Hypothalamus (tissue), 51 donors: ENCODE data around the gene RPUSD3.
A peak's percentile ranks its signal among the peaks of the same experiment; 100 is the strongest.
"Not testable (repeated sequence)": the region's sequence is repeated elsewhere in the genome, so short reads cannot be mapped to it uniquely, and the experiment has no call there.

ENCODE experiments used
- DNase-seq, 51 donors: peaks; one replicate each; lab custom pipeline; 2025; lab: John Stamatoyannopoulos, UW

RPUSD3 gene, protein sequence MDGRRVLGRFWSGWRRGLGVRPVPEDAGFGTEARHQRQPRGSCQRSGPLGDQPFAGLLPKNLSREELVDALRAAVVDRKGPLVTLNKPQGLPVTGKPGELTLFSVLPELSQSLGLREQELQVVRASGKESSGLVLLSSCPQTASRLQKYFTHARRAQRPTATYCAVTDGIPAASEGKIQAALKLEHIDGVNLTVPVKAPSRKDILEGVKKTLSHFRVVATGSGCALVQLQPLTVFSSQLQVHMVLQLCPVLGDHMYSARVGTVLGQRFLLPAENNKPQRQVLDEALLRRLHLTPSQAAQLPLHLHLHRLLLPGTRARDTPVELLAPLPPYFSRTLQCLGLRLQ

DNA sequence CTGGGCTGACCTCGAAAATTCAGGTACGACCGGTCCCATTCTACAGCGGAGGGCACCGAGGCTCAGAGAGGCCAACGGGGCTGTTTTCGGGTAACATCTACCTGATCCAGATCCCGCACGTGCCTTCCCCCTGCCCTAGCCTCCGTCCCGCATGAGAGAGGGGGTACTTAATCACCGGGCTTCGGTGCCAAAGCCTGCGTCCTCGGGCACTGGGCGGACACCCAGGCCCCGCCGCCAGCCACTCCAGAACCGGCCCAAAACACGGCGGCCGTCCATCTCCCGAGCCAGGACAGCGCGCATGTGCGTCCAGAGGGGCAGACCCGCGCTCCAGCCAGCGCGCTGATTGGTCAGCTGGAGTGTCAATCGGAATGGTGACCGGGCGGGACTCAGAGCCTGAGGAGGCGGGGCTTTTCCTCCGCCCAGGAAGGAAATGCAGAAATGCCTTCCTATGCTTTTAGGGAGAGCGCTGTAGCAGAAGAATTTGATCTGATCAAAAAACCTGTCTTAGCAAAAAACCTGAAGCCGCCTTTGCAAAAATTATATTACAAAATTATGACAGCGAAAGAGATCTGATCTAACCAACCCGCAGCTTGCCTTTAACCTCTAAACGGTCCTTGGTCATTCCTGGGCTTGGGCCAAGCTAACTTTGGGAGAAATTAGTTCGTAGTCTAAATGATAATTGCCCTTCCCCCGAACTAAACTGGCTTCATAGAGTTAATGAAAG, at the start of gene RPUSD3:
RPUSD3 (minus strand) TSS at position 294 of the 724 bp plus-strand sequence; CDS start at position 276, 18 bp downstream.
- peak; percentile 67 to 99 (median 96) for DNase-seq

DNA sequence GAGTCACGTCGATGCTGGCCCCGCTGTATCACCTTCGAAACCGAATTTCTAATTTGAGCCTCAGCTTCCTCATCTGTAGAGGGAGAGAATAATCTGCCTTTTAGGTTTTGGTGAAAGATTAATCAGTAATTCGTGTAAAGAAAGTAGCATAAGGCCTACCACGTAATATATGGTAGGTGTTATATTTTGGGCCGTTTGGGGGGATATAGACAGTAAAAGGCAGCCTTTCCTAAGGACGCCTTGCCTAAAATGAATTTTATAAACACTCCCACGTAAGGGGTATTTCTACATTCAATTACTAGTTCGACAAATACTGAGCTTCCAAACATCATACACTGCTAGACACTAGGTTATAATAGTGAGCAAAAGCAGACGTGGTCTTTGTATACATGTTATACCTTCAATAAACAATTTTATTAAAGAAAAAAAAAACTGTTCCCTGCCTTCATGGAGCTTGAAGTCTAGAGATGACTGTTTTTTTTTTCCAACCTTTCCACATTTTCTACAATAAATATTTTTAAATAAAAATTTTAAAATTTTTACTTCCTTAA, 47.3 kb upstream of the RPUSD3 start:
- no peak for DNase-seq

DNA sequence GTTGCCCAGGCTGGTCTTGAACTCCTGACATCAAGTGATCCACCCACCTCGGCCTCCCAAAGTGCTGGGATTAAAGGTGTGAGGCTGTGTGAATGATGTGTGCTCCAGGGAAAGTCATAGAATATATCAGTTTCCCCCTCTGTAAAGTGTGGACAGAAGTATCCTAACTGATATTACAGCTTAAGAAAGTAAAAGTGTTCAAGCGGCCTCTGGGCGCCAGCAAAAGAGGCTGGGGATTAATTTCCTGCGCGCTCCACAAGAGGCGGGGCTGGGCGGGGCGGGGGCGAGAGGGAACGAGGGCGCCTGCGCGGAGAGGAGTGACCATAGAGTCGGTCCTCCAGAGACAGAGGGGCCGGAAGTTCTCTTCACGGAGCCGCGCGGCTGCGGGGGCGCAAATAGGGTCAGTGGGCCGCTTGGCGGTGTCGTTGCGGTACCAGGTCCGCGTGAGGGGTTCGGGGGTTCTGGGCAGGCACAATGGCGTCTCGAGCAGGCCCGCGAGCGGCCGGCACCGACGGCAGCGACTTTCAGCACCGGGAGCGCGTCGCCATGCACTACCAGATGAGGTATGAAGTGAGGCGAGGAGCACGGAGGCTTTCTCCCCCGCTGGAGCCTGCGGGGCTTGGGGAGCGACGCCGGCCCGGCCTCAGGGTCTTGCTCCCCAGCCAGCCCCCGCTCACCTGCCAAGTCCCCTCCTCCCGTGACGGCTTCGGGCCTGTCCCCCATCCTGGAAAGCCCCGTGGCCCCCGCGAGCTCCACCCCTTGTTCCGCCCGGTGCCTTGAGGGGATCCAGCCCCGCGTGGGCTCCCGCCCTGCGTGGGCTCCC, 46.7 kb upstream of the RPUSD3 start, which contains the start of gene JAGN1:
JAGN1 (plus strand) TSS at position 362 of the 823 bp plus-strand sequence; CDS start at position 475, 113 bp downstream.
- DNase-seq: peak; percentile 49 to 93 (median 85)

DNA sequence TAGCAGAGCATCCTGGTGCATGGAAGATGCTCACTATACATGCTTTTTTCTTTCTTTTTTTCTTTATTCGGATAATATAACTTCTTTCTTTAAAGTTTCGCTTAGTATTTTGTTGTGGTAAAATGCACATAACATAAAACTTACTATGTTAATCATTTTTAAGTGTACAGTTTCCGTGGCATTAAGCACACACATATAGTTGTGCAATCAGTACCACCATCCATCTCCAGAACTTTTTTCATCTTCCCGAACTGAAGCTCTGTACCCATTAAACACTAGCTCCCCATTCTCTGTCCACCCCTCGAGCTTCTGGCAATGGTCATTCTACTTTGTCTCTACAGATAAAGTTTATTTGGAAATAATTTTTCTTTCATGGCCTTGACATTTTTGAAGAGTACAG, 45.6 kb upstream of the RPUSD3 start:
- no peak for DNase-seq

DNA sequence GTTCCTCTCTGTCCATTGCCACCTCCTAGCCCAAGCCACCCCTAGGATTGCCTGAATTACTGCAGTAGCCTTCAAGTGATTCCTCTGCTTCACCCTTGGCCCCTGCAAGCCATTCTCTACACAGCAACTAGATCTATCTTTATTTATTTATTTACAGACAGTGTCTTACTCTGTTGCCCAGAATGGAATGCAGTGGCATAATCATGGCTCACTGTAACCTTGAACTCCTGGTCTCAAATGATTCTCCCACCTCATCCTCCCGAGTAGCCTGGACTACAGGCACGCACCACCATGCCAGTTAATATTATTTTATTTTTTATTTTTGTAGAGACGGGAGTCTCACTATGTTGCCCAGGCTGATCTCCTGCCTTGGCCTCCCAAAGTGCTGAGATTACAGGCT, 44.7 kb upstream of the RPUSD3 start:
- DNase-seq: no peak

DNA sequence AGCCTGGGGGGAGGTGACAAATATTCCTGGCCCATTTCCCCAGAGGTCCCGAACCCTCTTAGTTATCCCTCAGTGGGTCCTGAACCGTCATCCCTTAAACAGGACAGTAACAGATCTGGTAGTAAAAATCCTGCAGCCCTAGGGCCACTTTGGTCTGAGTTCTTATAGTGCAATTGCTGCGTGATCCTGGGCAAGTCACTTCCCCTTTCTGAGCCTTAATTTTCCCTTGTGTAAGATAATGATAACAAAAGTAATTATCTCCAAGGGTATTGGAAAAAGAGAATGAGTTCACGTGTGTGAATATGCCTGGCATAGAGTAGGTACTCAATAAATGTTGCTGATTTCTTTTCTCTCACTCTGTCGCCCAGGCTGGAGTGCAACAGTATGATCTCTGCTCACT, 43.7 kb upstream of the RPUSD3 start:
- no peak for DNase-seq

DNA sequence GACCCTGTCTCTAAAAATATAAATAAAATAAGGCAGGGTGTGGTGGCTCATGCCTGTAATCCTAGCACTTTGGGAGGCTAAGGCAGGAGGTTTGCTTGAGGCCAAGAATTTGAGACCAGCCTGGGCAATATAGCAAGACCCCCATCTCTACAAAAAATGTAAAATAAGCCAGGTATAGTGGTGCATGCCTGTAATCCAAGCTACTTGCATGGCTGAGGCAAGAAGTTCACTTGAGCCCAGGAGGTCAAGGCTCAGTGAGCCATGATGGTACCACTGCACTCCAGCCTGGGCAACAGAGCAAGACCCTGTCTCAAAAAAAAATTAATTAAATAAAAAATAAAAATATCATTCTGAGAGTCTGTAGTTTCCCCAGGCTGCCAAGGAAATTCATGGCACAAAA, 42.5 kb upstream of the RPUSD3 start:
- DNase-seq: no peak

DNA sequence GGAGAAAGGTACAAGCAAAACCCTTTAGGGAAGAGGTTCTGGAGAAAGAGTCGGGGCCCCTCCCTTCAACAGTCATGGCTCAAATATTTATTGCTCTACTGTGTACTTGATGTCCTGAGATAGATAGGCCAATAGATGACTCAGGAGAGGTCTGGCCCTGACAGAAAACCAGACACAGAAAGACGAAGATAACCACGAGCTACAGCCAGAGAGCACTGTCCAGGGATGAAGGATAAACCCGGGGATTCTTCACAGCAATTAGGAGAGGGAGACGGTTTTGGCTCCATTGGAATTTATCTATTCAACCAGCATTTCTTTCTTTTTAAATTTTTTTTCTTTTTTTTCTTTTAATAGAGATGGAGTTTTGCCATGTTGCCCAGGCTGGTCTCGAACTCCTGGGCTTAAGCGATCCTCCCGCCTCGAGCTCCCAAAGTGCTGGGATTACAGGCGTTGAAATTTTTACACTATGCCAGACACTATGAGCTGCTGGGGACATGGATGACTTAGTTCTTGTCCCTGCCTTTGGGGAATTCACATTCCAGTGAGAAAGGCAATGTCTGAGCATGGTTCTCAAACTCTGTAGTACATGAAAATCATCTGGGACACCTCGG, 40.9 kb upstream of the RPUSD3 start:
- no peak for DNase-seq

DNA sequence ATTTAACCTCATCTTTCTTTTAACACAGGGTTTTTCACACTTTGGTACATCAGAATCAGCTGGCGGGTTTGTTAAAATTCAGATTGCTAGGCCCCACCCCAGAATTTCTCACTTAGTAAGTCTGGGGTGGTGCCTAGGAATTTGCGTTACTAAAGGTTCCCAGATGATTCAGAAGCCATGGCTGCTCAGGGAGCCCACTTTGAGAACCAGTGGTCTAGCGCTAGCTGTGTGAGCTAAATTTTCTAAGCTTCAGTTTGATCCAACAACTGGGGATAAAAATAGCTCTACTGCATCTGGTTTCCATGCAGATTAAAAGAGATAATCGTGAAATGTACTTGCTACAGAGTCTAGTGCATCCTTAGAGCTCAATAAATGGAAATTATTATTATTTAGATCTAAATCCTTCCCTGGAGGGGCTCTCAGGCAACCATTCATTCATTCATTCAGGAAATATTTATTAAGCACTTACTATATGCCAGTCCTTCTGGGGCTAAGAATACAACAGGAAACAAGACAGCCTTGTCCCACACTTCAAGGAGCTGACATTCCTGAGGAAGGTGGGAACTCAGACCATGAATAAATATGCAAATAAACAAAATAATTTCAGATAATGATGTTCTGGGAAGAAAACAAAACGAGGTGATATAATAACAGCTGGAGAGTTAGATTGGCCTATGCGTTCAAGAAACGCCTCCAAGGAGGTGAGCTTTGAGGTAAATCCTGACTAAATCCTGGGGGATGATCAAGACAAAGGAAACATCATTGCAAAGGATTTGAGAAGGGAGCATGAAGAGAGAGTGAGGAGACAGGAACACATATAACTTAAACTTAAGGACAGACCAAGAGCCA, 40.1 kb upstream of the RPUSD3 start:
- DNase-seq: no peak

DNA sequence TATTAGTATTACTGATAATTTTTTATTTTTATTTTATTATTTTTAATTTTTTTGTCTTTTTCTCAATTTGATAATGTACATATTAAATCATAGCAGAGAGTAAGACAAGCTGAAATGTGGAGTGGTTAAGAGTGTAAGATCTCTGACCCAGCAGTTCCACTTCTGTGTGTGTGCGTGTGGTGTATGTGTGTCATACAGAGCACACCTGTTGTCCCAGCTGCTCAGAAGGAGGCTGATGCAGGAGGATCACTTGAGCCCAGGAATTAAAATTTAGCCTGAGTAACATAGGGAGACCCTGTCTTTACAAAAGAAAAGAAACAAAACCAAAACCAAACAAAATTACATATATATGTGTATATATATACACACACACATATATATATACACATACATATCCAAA, 37.6 kb upstream of the RPUSD3 start:
- DNase-seq: no peak

DNA sequence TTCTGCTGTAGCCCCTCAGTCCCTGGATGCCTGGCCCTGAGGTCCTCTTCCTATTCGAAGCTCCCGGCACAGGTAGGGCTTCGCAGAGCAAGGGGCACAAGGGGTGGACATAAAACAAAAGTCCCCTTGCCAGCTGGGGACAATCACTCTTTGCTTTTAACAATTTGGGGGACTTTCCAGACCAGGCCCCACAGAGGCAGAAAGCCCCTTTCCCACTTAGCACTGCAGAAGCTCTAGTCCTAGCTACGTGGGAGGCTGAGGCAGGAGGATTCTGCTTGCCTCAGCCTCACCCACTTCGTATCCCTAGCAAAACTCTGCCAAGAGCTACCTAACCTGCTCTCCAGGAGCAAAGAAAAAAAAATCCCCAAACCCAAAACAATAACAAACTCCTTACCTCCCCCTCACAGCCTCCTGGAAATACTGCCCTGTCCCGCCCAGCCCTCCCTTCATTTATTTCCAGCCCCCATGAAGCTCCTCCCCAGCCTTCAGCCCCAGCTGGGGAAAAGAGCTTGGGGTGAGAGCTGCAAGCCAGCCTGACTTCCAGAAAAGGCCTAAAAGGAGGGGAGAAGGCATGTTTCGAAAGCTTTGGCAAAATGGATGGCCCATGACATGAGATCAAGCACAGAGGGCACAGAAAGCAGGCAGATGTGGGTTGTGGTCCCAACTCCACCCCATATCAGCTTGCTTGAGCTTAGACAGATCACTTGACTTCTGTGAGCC, 36.2 kb upstream of the RPUSD3 start, which contains the start of gene CIDEC:
CIDEC (minus strand) TSS at position 424 of the 720 bp plus-strand sequence. CDS start 1,767 bp downstream, outside the sequence.
- DNase-seq: no peak

DNA sequence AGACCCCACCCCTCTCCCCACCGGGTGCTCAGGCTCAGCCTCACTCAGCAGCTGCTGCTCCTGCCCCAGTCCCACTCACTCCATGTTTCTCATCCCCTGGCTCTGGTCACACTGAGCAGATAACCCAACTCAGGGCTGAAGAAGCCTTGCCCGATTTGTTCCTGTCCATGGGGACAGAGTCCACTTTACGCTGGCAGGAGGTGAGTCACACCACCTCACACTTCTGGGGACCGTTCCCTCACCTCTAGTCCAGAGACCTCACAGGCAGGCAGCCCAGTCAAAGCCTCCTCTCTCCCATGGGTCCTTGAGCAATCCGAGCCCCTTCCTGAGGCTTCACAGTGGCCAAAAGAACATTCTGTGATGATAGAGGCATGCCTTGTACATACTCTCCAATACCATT, 34.9 kb upstream of the RPUSD3 start:
- no peak for DNase-seq

DNA sequence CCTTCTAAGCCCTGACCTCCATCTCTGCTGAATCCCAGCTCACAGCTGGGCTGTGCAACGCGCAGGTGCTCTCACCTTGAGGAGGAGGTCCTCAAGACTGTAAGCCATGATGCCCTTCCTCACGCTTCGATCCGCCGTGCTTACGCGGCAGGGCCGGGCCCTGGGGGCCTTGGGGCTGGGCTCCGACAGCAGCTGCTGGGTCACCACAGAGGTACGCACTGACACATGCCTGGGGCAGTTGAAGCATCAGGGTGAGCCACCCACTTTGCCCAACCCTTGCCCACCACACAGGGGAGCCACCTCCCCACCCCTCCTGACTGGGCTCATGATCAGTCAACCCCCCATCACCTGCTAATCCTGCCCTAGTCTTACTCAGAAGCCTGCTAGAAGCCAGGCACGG, 33.2 kb upstream of the RPUSD3 start:
- DNase-seq: no peak

DNA sequence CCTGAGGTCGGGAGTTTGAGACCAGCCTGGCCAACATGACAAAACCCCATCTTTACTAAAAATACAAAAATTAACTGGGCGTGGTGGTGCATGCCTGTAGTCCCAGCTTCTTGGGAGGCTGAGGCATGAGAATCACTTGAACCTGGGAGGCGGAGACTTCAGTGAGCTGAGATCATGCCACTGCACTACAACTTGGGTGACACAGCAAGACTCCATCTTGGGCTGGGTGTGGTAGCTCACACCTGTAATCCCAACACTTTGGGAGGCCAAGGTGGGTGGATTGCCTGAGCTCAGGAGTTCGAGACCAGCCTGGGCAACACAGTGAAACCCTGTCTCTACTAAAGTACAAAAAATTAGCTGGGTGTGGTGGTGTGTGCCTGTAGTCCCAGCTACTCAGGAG, 32.4 kb upstream of the RPUSD3 start:
- DNase-seq: not testable (repeated sequence)

DNA sequence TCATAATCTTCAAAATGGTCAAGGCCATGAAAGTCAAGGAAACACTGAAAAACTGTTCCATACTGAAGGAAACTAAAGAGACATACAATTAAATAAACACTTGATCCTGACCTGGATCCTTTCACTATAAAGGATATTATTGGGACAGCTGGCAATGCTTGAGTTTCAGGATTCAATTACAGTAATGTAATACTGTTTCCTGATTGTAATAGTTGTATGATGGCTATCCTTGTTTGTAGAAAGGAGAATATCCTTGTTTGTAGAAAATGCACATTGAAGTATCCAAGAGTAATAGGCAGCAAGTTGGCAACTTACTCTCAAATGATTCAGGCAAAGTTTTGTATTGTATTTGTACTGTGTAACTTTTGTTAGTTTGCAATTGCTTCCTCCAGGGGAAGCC, 31.6 kb upstream of the RPUSD3 start:
- DNase-seq: no peak

DNA sequence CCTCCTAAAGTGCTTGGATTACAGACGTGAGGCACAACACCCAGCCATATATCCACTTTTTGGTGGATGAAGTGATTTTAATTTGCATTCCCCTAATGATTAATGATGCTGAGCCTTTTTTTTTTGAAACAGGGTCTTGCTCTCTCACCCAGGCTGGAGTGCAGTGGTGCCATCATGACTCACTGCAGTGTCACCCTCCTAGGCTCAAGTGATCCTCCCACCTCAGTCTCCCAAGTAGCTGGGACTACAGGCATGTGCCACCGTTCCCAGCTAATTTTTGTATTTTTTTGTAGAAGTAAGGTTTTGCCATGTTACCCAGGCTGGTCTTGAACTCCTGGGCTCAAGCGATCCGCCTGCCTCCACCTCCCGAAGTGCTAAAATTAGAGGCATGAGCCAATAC, 28.3 kb upstream of the RPUSD3 start:
- DNase-seq: not testable (repeated sequence)

DNA sequence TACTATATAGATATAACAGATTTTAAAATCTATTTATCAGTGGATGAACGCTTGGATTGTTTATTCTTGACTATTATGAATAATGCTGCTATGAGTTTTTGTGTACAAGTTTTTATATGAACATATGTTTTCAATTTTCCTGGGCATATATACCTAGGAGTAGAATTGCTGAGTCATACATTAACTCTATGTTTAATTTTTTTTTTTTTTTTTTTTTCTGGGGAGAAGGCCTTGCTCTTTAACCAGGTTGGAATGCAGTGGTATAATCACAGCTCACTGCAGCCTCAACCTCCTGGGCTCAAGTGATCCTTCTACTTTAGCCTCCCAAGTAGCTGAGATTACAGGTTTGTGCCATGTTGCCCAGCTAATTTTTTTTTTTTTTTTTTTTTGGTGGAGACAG, 27.2 kb upstream of the RPUSD3 start:
- no peak for DNase-seq

DNA sequence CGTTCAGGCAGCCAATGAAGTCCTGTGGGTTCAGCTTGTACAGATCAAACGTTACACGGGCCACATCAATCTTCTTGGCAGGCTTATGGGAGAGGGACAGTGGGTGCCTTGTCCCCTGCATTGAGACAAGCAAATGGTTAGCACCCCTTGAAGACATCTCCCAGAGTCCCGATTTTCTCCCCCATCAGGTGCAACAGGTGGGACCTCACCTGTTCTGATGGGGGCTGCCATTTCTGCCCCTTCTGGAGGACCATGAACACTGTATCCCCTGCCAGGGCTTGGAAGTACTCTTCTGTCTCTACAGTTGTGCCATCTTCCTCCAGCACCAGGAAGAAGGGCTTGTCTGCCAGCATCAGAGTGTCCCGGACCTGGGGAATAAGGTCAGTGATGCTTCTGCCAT, 26.1 kb upstream of the RPUSD3 start:
- no peak for DNase-seq

DNA sequence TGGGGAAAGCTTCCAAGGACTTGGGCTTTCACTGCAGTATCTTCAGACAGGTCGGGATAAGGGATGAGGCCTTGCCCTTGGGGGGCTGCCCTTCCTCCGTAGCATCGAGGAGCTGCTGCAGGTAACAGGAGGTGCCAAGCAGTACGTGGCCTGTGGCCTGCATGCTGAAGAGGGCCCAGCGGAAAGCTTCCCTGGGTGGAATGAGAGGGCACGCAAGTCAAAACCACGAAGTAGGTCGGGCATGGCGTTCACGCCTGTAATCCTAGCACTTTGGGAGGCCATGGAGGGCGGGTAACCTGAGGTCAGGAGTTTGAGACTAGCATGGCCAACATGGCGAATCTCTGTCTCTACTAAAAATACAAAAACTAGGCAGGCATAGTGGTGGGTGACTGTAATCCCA, 23.3 kb upstream of the RPUSD3 start:
- DNase-seq: no peak
